Testis (tissue), 3 donors: ENCODE data around the gene ZNF597. TPM values are rescaled to one million over a fixed set of nuclear protein-coding genes. Genes with fewer than 3 reads are reported as not detected.

Source experiments
- DNase-seq: peaks from one replicate; pipeline ENCODE4 v3.0.0-alpha.2; 2019
- H3K27ac ChIP-seq, 2 donors: fragments of 200-600 bp; sonication (generic); one replicate each; pipeline ENCODE4 v1.5.1; 2019
- H3K27me3 ChIP-seq: fragments of 200-600 bp; sonication (generic); one replicate; pipeline ENCODE4 v1.5.1; 2019
- H3K36me3 ChIP-seq: fragments of 200-600 bp; sonication (generic); one replicate; pipeline ENCODE4 v1.5.1; 2017; ENCODE audit warnings: low read depth; ENCODE audit errors: missing control alignments
- H3K4me1 ChIP-seq: fragments of 200-600 bp; sonication (generic); one replicate; pipeline ENCODE4 v1.5.1; 2019
- H3K4me3 ChIP-seq, 2 donors: fragments of 200-600 bp; sonication (generic); one replicate each; pipeline ENCODE4 v1.5.1; 2017 to 2019
- H3K9me3 ChIP-seq: fragments of 200-600 bp; sonication (generic); one replicate; pipeline ENCODE4 v1.5.1; 2017
- POLR2A ChIP-seq: fragments of 450-650 bp; IDR thresholded peaks from one replicate; pipeline ENCODE4 v1.6.1; 2017; ENCODE audit warnings: antibody characterized with exemption, mild to moderate bottlenecking, moderate library complexity
- WGBS, 2 donors: methylation state at CpG; one replicate each; pipeline ENCODE4 v1.1.5; 2018; 5-methylcytosine and 5-hydroxymethylcytosine counted together
- intact Hi-C: fragments of 100-400 bp; cut with DNase I; formaldehyde crosslinking; loops from one replicate; pipeline ENCODE4 v1.15.1; 2023; ENCODE audit warnings: low total_unique reads
- polyA plus RNA-seq: library from polyadenylated mRNA; stranded (reverse); fragments of 350-450 nt; fragmentation: Illumina TruSeq; extraction: RNeasy Lipid Tissue Mini Kit (QIAGEN cat#74804); gene quantifications from one replicate; pipeline ENCODE4 v1.2.3, GENCODE V29; 2014; ENCODE audit warnings: low read depth, low replicate concordance; ENCODE audit not compliant: insufficient read depth
- total RNA-seq, 2 donors: library from RNA; depleted of rRNA; stranded (reverse); fragments of >200 nt; gene quantifications; one replicate each; pipeline ENCODE4 v1.2.3, GENCODE V29; 2016
- TF ChIP-seq, protein P1 (sequence below), 3 experiments: fragments of 450-650 bp in 2 of 3; fragments of 200-600 bp in 1 of 3; sonication (generic) in 1 of 3; IDR thresholded peaks; one replicate each; pipeline ENCODE4 v1.5.1; 2016 to 2019; ENCODE audit warnings: antibody characterized with exemption in 3 of 3, mild to moderate bottlenecking in 2 of 3, moderate library complexity in 1 of 3

Gene ZNF597
- total and polyA plus RNA-seq, 3 donors from 2014 or later: 6.9 to 11.0 (median 9.1) TPM

DNA sequence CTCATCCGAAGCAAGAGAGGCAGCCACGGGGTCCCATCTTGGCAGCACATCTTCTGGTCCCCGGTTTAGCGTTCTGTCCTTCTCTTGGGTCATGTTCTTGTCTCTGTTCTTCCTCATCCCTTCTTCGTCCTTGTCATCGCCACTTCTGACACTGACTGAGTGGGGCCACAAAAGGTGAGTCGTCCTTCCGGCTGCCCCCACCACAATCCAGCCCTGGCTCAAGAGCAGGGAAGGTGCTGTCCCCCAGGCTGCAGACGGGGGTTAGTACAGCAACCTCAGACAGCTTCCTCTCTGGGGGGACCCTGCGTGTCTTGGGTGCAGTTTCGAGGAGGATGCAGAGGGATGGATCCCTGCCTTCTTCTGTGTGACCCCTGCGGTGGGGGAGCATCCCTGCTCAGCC lies 22.0 kb upstream of the ZNF597 start:
- intact Hi-C loops: no loop called here
- TF ChIP-seq POLR2A: no peak
- TF ChIP-seq, protein P1, sequence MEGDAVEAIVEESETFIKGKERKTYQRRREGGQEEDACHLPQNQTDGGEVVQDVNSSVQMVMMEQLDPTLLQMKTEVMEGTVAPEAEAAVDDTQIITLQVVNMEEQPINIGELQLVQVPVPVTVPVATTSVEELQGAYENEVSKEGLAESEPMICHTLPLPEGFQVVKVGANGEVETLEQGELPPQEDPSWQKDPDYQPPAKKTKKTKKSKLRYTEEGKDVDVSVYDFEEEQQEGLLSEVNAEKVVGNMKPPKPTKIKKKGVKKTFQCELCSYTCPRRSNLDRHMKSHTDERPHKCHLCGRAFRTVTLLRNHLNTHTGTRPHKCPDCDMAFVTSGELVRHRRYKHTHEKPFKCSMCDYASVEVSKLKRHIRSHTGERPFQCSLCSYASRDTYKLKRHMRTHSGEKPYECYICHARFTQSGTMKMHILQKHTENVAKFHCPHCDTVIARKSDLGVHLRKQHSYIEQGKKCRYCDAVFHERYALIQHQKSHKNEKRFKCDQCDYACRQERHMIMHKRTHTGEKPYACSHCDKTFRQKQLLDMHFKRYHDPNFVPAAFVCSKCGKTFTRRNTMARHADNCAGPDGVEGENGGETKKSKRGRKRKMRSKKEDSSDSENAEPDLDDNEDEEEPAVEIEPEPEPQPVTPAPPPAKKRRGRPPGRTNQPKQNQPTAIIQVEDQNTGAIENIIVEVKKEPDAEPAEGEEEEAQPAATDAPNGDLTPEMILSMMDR (IDR thresholded peaks at IDR 0.05): no peak
- H3K4me3 ChIP-seq: no peak overlapping the region
- H3K9me3 ChIP-seq: no peaks in the 10 kb centered on the region
- 93 to 98% methylated on average over 12 of the region's 12 CpGs for WGBS, 2 donors
- H3K4me1 ChIP-seq: peaks cover 52% of the 10 kb centered on the region
- no peak for DNase-seq
- H3K36me3 ChIP-seq: no peaks in the 10 kb centered on the region
- no peak overlapping the region for H3K27ac ChIP-seq
- no peaks in the 10 kb centered on the region for H3K27me3 ChIP-seq

DNA sequence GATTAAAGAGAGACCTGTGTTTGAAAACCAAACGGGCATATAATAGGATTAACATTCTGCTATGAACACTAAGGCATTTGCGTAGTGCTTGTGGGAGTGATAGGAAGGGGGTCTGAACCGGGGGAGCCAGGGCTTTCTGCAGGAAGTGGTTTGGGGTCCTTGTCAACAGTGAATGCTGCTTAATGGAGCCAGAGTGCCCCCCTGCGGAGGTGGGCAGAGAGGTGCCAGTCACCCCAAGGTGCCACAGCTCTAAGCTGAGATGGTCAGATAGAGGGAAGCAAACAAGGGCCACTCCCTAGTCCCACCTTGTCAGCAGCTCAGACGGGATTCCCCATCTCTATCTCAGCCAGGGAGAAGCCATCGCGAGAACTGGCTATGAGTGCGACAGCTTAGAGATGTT lies 17.8 kb upstream of the ZNF597 start:
- Histone ChIP-seq H3K9me3 (no peaks in the 10 kb centered on the region), H3K4me3 (no peak overlapping the region), H3K36me3 (no peaks in the 10 kb centered on the region), H3K27me3 (no peaks in the 10 kb centered on the region), H3K4me1 (peaks cover 51% of the 10 kb centered on the region), H3K27ac (peak overlapping the region in 1 of 2 donors; percentile 5)
- TF ChIP-seq, protein P1 (IDR thresholded peaks at IDR 0.05): no peak
- no peak for TF ChIP-seq POLR2A
- no peak for DNase-seq
- intact Hi-C loops: no loop called here
- 58 to 66% methylated on average over 8 of the region's 8 CpGs for WGBS, 2 donors

DNA sequence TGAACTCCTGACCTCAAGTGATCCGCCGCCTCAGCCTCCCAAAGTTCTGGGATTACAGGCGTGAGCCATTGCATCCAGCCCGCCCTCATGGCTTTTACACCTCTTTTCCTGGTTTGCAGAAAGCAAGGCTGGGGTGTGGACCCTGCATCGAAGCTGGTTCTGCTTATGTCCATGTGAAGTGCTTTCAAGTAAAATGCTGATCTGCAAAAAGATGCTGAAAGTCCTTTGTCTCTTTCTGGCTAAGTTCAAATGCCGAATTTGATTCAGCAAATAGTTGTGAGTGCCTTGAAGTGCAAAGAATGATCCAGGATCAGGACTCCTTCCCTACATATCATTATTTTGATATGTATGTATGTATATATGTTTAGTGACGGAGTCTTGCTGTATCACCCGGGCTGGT lies 17.3 kb upstream of the ZNF597 start:
- no peak for DNase-seq
- TF ChIP-seq POLR2A: no peak
- TF ChIP-seq, protein P1 (IDR thresholded peaks at IDR 0.05): no peak
- H3K4me1 ChIP-seq: peaks cover 53% of the 10 kb centered on the region

DNA sequence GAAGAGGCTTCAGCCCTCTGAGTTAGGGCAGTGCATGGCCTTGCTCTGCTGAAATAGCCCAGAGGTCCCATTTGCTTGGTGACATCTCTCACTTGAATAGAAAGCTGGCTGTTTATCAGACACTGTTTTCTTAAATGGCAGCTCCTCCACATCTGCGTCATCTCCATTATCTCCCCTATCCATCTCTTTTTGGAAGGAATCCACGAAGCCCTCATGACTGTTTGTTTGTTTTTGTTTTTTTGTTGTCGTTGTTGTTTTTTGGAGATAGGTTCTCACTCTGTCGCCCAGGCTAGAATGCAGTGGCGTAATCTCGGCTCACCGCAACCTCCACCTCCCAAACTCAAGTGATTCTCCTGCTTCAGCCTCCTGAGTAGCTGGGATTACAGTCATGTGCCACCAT lies 16.8 kb upstream of the ZNF597 start:
- Histone ChIP-seq H3K36me3 (no peaks in the 10 kb centered on the region), H3K4me1 (peaks cover 52% of the 10 kb centered on the region), H3K27ac (peak overlapping the region; percentile 3 to 97), H3K9me3 (no peaks in the 10 kb centered on the region), H3K4me3 (no peak overlapping the region), H3K27me3 (no peaks in the 10 kb centered on the region)
- no peak for TF ChIP-seq POLR2A
- TF ChIP-seq, protein P1 (IDR thresholded peaks at IDR 0.05): no peak
- intact Hi-C loops: no loop called here
- no peak for DNase-seq
- WGBS, 2 donors: 71 to 82% methylated on average over 7 of the region's 7 CpGs

More for the DNA sequence above, 17.3 kb upstream of the ZNF597 start:
- H3K27me3 ChIP-seq: no peaks in the 10 kb centered on the region
- intact Hi-C loops: no loop called here
- no peaks in the 10 kb centered on the region for H3K36me3 ChIP-seq
- H3K9me3 ChIP-seq: no peaks in the 10 kb centered on the region
- H3K4me3 ChIP-seq: no peak overlapping the region
- H3K27ac ChIP-seq: peak overlapping the region; percentile 3 to 38
- WGBS, 2 donors: 70 to 75% methylated on average over 8 of the region's 8 CpGs

DNA sequence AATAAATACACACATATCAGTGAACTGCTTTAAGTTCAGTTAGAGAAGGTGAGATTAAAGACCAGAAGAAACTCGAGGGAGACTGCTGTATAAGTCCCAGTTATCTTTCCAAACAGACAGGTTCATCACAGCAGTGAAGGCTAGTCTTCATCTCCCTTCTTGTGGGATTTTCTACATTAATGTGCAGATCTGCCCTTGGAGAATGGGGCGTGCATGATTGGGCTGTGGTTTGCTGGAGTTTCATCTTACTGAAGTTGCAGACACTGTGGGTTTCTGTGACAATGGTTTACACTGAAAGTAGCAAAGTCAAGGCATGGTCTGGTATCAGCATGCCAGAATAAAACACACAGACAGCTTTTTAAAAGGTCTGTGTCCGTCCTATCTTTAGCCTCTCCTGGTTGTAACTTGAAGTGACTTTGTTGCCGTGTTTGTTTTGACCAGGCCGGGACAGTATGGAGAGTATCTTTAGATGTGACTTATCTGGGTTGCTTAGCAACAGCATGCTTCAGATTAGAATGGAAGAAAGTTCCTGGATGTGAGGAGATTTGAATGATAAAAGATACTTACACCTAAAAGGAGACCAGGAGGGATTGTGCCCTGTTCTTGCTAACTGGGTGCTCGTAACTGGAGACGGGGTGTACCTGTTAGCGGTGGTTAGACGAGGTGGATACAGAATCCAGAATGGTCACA lies 16.2 kb upstream of the ZNF597 start:
- intact Hi-C loops: no loop called here
- DNase-seq: no peak

More for the DNA sequence above, 16.2 kb upstream of the ZNF597 start:
- peaks cover 52% of the 10 kb centered on the region for H3K4me1 ChIP-seq
- H3K27ac ChIP-seq: peak overlapping the region; percentile 95 to 97
- no peak for TF ChIP-seq POLR2A
- TF ChIP-seq, protein P1 (IDR thresholded peaks at IDR 0.05): no peak
- H3K27me3 ChIP-seq: no peaks in the 10 kb centered on the region
- H3K36me3 ChIP-seq: no peaks in the 10 kb centered on the region
- no peak overlapping the region for H3K4me3 ChIP-seq
- 46 to 53% methylated on average over 9 of the region's 9 CpGs for WGBS, 2 donors
- H3K9me3 ChIP-seq: no peaks in the 10 kb centered on the region
